GM19372 (cell line): Measurements from ENCODE around the gene YY1.
A peak's percentile ranks its signal among the peaks of the same experiment; 100 is the strongest.

Experiments
- ATAC-seq: cut with Tn5 transposase; IDR thresholded peaks from one replicate; pipeline ENCODE4 v1.9.1; 2021; ENCODE audit warnings: mild to moderate bottlenecking, low read depth, moderate library complexity; ENCODE audit not compliant: unreplicated experiment

YY1 gene

DNA sequence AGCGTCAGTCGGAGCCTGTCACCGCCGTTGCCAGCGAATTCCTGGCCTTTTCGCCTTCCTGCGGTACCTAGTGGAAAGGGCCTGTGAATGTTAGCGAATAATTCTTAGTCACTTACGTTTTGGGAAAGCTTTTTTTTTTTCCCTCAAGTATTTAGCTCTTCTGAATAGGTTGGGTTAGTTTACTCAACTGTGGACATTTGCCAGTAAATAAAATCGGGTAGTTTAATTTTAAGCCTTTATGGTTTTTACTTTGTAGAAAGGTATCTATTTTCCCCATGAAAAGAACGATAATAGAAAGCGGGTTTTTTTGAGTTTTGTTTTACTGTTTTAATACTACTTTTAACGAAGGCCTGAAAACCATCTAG is 1.7 kb downstream of the YY1 start:
- no peak for ATAC-seq

DNA sequence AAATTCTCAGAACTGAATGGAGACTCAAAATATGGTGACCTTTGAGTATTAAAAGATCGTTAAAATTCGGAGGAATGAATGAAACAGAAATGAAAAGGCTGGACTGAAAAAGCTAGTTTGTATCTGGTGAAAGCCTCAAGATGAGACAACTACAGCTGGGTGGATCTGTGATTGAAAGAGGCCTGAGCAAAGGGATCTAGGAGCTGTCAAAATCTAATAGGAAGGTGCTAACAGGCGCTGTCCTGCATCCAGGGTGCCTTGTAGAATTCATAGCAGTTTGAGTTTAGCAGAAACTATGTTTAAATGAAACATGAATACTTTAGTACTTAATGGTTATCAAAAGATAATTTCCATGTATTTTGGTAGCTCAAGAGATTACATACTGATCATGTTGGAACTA is 2.3 kb downstream of the YY1 start:
- no peak for ATAC-seq

DNA sequence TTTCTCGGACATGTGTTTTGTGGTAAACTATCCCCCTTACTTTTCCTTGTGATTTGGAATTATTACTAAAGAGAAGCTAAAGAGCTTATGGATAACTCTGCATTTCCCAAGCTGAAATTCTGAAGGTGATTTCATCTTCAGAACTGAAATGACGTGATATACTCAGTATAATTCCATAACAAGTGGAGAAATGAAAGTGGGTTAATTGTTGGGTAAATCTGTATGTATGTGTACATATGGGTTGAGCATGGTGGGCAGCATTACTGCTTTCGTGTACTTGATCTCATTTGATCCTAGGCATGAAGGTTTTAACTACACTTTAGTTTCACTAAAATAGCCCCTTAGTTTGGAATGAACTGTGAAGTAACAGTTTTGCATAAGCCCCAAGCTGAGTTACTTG is 4.1 kb downstream of the YY1 start:
- no peak for ATAC-seq

DNA sequence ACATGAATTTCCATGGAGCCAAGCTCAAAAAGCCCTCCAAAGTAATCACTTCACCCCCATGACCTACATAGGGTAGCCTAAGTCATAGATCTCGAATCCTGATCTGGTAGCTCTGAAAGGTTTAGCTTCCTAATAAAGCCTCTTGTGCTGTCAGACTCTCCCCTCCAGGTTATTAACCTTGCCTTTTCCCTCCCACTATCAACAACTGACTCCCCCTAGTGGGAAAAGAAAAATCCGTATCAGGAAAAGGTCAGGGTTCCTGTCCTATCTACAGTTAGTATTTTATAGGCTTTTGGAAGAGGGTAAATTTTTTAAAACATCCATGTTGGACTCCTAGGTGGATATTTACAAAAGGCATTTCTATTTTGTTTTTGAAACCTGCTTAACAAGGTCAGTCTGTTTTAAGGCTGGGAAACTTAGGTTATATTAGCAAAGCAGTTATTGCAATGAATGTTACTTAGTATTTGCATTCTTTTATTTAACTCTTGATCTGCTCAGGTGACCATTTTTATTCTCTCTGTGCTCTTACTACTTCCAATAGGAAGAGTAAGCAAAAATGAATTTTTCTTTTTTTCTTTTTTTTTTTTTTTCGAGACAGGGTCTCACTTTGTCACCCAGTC is 8.0 kb downstream of the YY1 start:
- no peak for ATAC-seq

DNA sequence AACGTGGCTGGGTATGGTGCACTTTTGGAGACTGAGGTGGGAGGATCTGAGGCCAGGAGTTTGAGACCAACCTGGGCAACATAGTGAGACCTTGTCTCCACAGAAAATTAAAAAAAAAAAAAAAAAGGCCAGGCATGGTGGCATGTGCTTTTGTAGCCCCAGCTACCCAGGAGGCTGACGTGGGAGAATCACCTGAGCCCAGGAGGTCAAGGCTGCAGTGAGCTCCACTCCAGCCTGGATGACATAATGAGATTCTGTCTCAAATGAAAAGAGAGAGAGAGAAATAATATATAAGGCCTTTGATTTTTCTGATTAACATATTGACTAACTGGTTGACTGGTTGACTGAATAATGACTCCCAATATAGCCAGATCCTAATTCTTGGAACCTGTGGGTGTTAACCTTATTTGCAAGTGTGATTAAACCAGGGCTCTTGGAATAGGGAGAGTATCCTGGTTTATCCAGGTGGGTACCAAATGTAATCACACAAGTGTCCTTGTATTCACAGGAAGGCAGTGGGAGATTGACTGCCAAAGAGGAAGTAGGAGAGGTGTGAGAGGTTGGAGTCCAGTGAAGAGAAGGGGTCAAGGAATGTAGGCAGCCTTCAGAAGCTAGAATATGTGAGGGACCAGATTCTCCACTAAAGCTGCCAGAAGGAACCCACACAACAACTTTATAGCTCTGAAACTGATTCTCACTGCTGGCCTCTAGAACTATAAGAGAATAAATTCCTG is 12.0 kb downstream of the YY1 start:
- no peak for ATAC-seq

DNA sequence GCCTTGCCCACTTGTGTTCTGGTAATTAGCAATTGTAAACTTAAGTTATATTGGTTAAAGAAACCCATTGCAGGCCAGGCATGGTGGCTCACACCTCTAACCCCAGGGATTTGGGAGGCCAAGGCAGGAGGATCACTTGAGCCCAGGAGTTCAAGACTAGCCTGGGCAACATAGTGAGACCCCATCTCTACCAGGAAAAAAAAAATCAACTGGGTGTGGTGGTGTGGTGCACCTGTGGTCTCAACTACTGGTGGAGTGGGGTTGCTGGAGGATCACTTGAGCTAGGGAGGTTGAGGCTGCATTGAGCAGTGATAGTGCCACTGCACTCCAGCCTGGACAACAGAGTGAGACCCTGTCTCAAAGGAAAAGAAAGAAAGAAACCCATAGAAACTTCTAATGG is 13.7 kb downstream of the YY1 start:
- ATAC-seq: no peak

DNA sequence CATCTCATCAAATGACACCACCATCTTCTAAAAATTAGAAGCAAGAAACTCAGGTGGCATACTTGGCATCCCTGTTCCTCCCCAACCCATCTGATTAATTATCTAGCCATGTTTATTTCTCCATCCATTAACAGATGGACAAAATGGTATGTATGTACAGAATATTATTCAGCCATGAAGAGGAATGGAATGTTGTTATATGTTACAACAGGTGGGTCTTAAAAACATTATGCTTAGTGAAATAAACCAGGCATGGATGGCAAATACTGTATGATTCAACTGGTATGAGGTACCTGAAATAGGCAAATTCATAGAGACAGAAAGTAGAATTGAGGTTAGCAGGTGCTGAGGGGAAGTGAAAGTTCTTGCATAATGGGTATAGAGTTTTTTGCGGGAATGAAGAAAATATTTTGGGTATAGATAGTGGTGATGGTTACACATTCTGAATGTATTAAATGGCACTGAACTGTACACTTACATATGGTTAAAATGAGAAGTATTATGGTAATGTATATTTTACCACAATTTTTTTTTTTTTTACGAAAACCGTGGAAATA is 17.5 kb downstream of the YY1 start:
- ATAC-seq: peak; percentile 61

DNA sequence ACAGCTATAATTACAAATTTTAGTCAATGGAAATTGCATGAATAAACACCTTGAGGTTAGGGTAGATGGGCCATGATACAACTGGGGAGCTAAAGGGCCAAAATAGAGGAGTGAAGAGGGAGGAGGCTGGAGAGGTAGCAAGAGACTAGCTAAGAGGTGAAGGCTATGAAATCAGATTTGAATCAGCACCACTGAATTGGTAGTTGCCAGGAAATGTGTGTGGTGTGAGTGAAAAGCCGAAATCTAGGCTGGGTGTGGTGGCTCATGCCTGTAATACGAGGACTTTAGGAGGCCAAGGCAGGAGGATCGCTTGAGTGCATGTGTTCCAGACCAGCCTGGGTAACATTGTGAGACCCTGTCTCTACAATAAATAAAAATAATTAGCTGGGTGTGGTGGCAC is 22.7 kb downstream of the YY1 start:
- ATAC-seq: no peak

DNA sequence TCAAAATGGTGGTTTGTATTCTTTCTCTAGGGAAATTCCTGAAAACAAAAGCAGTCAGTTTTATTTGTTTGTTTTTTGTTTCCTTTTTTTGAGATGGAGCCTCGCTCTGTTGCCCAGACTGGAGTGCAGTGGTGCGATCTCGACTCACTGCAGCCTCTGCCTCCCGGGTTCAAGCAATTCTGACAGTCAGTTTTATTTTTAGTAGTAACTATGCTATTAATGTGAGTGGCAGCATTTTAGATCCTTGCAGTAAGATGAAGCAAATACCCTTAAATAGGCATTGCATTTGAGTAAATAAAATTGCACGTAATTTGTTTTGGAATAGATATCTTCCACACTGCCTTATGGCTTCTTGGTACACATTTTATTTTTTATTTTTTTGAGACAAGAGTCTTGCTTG is 23.6 kb downstream of the YY1 start:
- no peak for ATAC-seq

DNA sequence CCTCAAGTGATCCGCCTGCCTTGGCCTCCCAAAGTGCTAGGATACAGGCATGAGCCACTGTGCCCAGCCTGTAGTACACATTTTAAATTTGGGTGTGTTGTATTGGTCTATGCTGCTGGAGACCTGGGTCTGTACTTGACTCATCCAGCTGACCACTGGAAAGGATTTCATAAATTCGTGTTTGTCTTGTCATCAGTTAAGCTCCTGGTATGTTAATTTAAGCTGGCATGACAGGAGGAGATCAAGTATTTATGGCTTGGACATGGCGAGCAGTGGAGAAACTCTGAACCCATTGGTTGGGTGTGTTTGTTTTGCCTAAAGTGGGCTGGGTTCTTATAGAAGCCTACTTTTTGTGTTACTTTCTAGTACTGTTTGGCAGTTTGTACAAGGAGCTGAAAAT is 24.2 kb downstream of the YY1 start:
- ATAC-seq: no peak

DNA sequence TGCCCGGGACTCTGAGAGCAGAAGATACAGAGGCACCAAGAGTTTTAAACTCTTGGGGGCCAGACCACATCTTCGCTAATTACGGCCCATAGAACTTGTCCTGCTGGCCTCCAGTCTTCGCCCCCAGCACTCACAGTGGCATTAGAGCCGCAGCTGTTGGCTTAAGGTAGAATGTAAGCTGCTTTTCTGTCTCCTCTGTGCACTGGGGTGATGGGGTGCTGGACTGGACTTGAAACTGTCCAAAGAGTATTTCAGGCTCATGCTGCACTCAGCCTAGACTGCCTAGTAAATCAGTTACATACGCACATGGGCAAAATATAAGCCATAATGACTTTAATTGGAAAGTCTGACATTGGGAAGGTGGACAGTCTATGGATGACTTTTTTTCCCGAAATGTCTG is 29.0 kb downstream of the YY1 start:
- ATAC-seq: no peak

DNA sequence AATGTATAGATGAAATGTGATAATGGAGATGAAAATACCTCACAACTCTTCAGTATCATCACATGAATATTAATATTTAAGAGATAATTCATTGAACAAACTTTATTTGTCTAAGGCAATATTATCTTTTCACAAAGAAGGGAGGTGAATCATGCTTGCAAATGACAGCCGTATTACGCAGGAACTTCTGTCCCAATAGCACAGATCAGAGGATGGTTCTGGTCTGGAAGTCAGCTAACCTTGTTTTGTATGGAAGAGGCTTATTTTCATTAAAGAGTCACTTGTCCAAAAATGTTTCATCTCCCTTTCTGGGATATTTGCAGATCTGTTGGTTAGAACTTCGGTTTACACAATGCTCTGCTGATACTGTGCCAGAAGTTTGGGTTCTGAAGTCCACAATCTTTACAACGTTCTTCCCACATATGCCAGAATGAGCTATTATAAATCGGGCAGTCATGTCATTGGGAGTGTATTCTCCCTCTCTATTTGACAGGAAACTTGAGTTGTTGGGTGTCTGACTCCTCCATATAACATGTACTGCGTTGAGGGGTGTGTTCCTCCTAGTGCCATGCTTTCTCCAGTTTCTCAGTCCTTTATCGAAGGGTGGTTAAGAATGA is 29.8 kb downstream of the YY1 start:
- no peak for ATAC-seq

DNA sequence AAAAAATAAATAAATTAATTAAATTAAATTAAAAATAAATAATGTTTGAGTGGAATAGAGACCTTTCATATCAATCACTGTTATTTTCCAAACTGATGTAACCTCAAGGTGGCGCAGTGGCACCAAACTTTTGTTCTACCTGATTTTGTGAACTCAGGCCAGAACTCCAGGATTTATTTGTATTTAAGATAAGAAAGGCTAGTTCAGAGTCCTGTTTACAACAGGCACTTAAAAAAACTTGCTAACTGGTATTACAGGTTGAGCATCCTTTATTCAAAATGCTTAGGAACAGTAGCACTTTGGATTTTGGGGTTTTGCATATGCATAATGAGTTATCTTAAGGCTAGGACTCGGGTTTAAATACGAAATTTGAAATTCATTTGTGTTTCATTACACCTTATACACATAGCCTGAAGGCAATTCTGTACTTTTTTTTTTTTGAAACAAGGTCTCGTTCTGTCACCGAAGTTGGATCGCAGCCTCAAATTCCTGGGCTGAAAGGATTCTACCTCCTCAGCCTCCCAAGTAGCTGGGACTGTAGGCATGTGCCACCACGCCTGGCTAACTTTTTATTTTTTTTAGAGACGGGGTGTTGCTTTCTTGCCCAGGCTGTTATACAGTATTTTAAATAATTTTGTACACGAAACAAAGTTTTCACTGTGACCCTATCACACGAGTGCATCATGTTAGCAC is 32.4 kb downstream of the YY1 start:
- ATAC-seq: no peak

DNA sequence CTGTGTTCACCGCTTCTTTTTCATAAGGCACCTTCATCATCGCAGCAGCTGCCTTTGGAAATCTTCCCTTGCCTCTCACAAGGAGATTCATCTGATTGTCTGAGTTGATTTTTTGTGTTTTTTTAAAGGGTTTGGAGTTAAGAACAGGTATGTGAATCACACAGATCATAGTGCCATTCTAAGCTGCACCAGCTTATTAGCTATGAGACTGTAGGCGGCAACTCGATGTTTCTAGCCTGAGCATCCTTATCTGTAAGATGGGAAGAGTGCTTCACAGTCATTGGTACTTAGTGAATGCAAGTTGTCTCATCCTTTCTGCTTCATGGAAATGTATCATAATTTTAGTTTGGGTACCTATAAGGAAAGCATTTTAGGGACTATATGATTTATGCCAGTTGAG is 35.3 kb downstream of the YY1 start:
- no peak for ATAC-seq

DNA sequence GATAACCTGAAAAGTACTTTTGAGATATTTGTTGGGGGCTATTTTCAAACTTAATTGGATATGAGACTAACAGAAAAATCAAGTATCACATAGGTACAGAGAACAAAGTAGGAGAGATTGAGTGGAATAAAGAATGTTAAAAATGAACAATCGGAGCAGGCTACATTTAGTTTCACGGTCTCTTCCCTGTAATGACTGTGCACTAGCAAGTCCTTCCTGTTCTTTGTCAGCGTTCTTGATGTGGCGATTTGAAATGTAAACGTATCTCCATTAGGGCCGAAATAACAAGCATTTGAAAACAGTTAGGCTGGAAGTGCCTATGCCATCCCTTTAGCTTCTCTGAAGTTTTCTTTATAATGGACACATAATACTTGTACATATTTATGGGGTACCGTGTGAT is 36.3 kb downstream of the YY1 start:
- no peak for ATAC-seq

DNA sequence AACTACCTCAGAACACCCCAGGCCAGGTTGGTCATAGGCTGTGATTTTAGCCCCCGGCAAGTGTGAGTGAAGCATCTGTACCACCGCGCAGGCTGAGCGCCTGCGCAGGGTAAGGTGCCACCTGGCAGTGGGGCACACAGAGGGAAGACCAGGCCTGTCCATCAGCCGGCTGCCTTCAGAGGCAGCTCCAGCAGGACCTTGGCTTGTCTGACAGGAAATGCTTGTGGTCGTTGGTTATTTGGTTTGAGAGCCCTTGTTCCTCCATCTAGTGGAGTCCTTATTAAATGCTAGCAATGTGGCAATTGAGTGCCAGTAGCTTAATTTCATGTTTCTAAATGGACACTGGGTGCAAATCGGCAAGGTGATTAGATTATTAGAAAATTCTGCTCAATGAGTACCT is 39.8 kb downstream of the YY1 start:
- ATAC-seq: no peak

DNA sequence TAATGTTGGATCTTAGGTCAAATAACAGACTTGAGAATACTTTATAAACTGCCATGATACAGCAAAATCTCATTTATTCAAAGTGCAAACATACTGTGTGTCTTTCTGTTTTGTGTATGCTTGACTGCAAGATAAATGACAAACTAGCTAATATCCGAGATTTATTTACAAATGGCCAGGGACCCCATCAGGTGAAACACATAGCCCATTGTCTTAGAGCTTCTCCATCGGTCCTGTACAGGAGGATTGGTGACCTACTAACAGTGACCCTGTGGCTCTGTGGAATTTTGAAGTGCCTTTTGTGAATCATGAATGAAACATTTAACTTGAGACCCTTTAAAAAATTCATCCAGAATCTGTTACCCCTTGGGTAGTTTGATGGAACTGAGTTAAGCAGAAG is 40.2 kb downstream of the YY1 start:
- ATAC-seq: no peak

DNA sequence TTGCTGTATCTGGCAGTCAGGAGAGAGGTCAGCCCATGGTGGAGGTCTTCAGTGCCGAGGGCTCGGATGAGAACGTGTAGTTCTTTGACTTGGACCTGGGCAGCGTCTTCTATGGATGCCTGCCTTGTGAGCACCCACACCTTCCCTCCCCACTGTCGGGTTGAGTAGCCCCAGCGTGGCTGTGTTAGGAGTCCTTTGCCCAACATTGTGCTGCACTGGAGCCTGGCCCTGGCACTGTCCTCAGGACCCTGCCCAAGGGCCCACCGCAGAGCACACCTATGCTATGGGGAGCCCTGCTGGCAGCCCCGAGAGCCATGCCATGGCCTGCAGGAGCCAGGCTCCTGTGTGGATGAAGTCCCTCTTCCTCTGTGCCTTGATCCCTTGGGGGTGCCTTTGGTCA is 40.6 kb downstream of the YY1 start:
- no peak for ATAC-seq

DNA sequence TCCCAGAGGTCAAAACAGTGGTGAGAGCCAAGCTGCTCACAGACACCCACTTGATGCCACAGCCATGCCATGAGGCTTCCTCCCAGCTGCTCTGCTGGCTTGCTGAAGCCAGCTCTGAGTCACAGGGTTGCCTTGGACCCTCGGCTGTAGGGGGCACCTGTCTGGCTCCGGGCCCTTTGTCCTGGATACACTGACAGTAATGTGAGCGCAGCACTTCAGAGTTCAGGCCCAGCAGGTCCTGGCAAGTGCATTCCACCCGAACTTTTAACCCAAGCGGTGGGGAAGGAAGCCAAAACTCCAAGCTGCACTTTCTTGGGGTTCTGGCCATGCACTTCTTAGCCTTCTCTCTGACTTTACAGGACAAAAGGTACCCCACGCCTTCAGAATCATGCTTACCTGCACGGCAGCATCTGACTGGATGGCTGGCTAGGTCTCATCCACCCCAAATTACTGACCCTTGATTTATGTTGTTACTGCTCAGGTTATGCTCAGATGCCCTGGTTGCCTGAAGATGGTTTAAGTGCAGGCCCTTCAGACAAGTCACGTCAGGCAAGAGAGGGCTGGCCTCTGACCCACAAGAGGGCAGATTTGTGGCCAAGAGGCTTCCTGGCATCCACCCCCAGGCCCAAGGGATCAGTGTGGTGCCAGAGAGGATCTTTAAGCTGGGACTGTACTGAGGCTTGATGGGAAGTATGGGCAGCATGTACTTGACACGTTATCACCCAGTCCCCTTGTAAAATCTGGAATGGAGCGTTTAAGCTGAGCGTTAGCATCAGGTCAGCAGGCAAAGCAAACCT is 42.5 kb downstream of the YY1 start:
- ATAC-seq: no peak

DNA sequence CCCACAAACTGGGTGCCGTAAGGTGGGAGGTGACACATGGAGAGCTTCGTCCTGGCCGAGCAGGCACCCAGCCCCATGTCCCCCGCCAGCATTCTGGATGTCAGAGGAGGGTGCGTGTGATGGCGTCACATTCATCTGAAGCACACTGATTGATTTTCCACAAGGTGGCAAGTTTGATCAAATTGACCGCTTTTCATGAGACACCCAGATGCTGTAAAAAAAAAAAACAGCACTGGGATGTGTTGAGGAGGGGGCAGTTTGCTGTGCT is 43.1 kb downstream of the YY1 start:
- no peak for ATAC-seq
